GM18861 (cell line): ENCODE results near the gene BAHD1.

Experiments
- ATAC-seq: cut with Tn5 transposase; IDR thresholded peaks from one replicate; pipeline ENCODE4 v1.9.1; 2021; ENCODE audit not compliant: unreplicated experiment

Gene BAHD1

GRCh38 chr15:40440743-40441564 lies at the start of gene BAHD1:
BAHD1 (plus strand) TSS chr15:40440953; CDS start chr15:40458465, 17,512 bp downstream.
- peak; percentile 76 for ATAC-seq

GRCh38 chr15:40392986-40393948 lies 47.5 kb upstream of the BAHD1 start:
- no peak for ATAC-seq

GRCh38 chr15:40397688-40398412 lies 42.9 kb upstream of the BAHD1 start:
- ATAC-seq, result no peak

DNA sequence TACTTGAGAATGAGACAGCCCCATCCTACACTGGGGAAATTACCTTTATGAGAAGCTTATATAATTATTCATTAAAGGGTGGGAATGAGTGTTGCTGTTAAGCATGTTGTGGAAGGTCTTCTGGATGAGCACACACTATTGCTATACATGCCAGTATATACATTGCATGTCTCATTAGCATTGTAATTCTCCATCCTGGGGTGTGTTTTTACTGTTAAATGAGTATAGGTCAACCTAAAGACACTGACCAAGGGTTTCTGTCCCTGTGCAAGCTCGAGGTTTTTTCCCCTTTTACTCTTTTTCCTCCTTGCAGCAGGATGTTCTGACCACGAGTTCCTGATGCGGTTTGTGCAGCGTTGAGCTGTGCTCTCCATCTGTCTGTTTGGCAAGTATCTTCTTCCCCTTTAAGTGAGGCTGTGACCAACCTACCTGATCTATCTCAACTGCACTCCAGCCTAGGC lies 42.3 kb upstream of the BAHD1 start:
- ATAC-seq, result peak; percentile 63

- no peak for ATAC-seq
Observed at GRCh38 chr15:40399370-40399769, 41.4 kb upstream of the BAHD1 start.

GRCh38 chr15:40405501-40406381 lies 35.0 kb upstream of the BAHD1 start, which contains the start of gene IVD:
IVD (plus strand) TSS chr15:40405795; CDS start chr15:40405828, 33 bp downstream.
- peak; percentile 88 for ATAC-seq

DNA sequence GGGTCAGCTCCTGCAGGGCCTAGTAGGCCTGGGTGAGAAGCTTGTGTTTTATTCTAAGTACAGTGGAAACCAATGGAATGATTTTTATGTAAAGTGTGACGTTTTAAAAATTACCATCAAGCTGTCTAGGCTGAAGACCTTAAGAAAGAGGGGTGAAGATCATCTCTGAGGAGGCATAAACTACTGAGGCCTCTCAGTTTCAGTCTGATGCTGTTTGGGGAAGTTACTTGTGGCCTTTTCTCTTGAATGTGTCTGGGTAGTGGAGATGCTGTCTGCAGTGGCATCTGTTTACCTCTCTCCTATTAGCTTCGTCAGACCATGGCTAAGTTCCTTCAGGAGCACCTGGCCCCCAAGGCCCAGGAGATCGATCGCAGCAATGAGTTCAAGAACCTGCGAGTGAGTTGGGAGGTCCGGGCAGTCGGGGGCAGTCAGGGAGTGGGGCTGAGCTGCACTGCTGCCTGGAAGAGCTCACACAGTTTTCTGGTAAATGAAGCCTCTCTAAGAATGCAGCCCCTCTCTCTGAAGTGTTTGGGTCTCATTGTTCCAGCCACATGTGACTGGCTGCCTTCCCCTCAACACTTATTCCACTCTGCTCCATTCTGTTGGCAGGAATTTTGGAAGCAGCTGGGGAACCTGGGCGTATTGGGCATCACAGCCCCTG lies 33.3 kb upstream of the BAHD1 start:
- ATAC-seq, result peak; percentile 57

DNA sequence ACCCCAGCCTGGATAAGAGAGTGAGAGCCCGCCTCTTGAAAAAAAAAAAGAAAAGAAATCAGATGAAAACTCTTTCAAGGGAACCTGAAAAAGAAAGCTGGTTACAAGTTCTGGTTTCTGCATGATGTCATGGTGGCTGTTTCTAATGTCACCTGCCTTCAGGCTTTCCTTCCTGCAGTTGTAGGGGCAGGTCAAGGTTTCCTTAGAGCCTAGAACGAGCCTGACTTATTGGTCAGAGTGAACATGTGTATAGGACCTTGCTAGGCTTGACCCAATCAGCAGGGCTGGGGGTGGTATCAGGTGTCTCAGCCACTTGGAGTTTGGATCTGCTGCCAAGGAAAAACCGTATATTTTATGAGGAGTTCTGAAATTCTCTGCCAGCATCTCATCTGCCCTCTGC lies 31.4 kb upstream of the BAHD1 start:
- no peak for ATAC-seq

GRCh38 chr15:40410476-40410875 lies 30.3 kb upstream of the BAHD1 start:
- ATAC-seq, result no peak

DNA sequence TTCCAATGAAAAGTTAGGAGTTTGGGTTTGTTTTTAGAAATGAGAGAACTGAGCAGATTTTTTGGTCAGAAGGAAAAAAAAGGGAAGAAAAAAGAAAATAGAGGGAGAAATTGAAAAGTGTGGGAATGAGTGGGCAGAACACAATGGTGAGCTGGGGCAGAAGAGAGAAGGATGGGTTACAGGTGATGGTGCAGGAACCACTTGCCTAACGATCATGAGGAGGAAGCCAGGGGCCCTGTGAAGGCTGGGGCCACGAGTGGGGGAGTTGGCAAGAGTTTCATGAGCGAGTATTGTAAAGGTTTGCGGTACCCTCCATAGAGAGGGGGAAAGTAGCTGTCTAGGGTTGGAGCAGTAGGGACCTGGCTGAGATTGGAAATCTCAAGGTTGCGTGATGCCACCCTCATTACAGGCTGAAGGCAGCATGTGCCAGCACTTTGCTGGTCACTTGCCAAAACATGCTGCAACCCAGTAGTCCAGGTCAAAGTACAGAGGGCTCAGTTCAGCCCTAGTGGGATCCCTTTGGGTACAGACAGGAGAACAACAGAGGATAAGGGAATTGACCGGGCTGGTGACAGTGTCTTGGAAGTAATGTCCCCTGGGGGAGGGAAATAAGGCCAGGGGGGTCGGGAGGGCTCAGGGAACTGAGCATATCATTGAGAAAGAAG lies 28.5 kb upstream of the BAHD1 start:
- no peak for ATAC-seq

DNA sequence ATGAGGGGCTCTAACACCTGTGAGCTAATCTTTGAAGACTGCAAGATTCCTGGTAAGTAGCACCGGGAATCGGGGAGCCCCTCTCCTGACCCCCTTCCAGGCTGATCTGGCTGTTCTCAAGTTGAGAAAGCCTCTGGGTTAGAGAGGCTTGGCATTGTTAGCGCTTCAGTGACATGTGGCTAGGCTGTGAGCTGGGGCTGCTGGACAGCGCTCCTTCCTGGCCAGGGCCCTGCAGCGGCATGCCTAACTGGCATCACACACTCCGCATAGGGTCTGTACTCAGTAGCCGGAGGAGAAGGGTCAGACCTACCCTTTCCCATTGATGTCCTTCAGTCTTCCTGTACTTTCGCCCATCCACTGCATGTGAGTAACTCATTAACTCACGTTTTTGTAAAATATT lies 27.7 kb upstream of the BAHD1 start:
- ATAC-seq, result no peak

GRCh38 chr15:40414816-40415215 lies 25.9 kb upstream of the BAHD1 start:
- no peak for ATAC-seq

- no peak for ATAC-seq
Observed at GRCh38 chr15:40415226-40415625, 25.5 kb upstream of the BAHD1 start.

DNA sequence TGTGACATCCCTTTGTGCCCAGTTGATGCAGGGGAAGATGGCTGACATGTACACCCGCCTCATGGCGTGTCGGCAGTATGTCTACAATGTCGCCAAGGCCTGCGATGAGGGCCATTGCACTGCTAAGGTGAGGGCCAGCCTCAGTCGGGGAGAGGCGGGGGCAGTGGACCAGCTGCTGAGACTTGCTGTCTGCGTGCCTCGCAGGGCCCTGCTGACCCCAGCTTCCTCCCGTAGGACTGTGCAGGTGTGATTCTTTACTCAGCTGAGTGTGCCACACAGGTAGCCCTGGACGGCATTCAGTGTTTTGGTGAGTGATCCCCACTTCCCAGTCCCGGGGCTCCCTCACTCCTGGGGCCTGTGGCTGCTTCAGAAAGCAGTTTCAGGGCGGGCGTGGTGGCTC lies 24.7 kb upstream of the BAHD1 start:
- ATAC-seq, result no peak

GRCh38 chr15:40418126-40418525 lies 22.6 kb upstream of the BAHD1 start:
- ATAC-seq, result no peak

DNA sequence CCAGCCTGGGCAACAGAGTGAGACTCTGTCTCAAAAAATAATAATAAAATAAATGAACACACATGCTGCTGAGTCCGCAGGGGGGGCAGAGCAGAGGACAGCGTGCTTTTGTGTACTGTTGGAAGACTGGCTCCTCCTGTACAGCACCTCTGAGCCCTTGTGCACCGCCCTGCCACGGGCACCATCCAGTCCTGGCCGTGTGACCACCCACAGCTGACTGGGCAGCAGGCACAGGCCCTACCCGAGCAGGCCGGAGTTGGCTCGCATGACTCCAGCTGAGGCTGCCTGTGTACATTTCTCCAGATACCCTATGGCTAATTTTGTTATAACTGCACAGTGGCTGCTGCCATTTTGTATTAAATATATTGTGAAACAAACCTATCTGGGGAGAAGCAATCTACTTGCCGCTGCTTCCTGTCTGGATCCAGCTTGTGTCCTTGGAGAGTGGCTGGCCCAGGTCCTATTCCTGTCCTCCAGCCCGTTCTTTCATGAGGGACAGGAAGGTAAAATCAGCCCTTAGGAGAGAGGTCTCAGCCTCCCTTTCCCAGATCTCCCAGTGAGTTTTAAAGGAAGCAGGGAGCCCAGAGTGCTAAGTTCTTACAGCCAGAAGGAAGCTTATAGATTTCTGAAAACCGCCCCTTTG lies 20.6 kb upstream of the BAHD1 start:
- ATAC-seq, result no peak

GRCh38 chr15:40420793-40421192 lies 20.0 kb upstream of the BAHD1 start:
- ATAC-seq, result no peak
